Naive thymus-derived CD8-positive, alpha-beta T cell (primary cell): Measurements from ENCODE around the gene FEN1. TPM values are rescaled to one million over a fixed set of nuclear protein-coding genes. Genes with fewer than 3 reads are reported as not detected.
A peak's percentile ranks its signal among the peaks of the same experiment; 100 is the strongest.

Experiments
- ATAC-seq, 2 donors: fragments of 150-1000 bp; cut with Tn5 transposase in 1 of 2; sonication (Bioruptor Pico), chemical (Tn5 transposase) in 1 of 2; 1 replicate in 1 of 2; 2 replicates in 1 of 2; pipeline ENCODE4 v1.10.0; 2021; ENCODE audit warnings: mild to moderate bottlenecking in 2 of 2, moderate library complexity in 2 of 2
- POLR2A ChIA-PET: fragments of 350-600 bp; sonication (Branson Sonifier 250); formaldehyde crosslinking; loops from one replicate; lab custom pipeline; 2021; ENCODE audit warnings: antibody characterized with exemption; lab: Charles Lee
- DNase-seq, 10 donors: peaks; one replicate each; pipeline versions ENCODE4 v3.0.0 to v3.0.0-alpha.2; 2020 to 2022
- H3K27ac Mint-ChIP-seq, 10 donors: one replicate each; pipeline ENCODE4 v1.8.0; 2020 to 2022; ENCODE audit warnings: mild to moderate bottlenecking in 10 of 10, mixed read lengths in 10 of 10, moderate library complexity in 4 of 10, inconsistent platforms in 1 of 10
- H3K27me3 Mint-ChIP-seq, 5 donors: one replicate each; pipeline ENCODE4 v1.8.0; 2021 to 2022; ENCODE audit warnings: mixed read lengths in 5 of 5
- H3K36me3 Mint-ChIP-seq, 3 donors: one replicate each; pipeline ENCODE4 v1.8.0; 2020 to 2022; ENCODE audit warnings: mixed read lengths in 3 of 3, mild to moderate bottlenecking in 2 of 3, inconsistent platforms in 1 of 3
- H3K4me1 Mint-ChIP-seq, 4 donors: one replicate each; pipeline ENCODE4 v1.8.0; 2021 to 2022; ENCODE audit warnings: mixed read lengths in 4 of 4
- H3K4me3 Mint-ChIP-seq, 10 donors: one replicate each; pipeline ENCODE4 v1.8.0; 2020 to 2022; ENCODE audit warnings: mild to moderate bottlenecking in 10 of 10, mixed read lengths in 10 of 10, moderate library complexity in 6 of 10, inconsistent platforms in 1 of 10
- H3K9me3 Mint-ChIP-seq, 9 donors: one replicate each; pipeline ENCODE4 v1.8.0; 2020 to 2022; ENCODE audit warnings: mixed read lengths in 9 of 9, mild to moderate bottlenecking in 3 of 9, inconsistent platforms in 1 of 9, moderate library complexity in 1 of 9
- polyA plus RNA-seq, 3 donors: library from polyadenylated mRNA; unstranded; fragments of 300-500 nt; fragmentation: Illumina TruSeq; gene quantifications; one replicate each; pipeline ENCODE4 v1.2.3, GENCODE V29; 2021
- total RNA-seq, 8 experiments: library from RNA in 2 of 8; stranded (reverse) in 2 of 8; gene quantifications; one replicate each; pipeline ENCODE4 v1.2.3 and lab custom pipeline; 2021 to 2026

FEN1 gene
- total and polyA plus RNA-seq, 5 experiments from 2014 or later: 8.3 to 13.1 (median 10.0) TPM

- Mint-ChIP-seq H3K36me3 (no peaks in the 10 kb centered on the region), H3K4me1 (peaks cover 5 to 21% (median 11%) of the 10 kb centered on the region in 4 donors), H3K9me3 (no peaks in the 10 kb centered on the region), H3K4me3 (no peak overlapping the region), H3K27me3 (peaks cover 0 to 12% (median 3%) of the 10 kb centered on the region in 5 donors), H3K27ac (peak overlapping the region in 1 of 10 donors; percentile 62)
- POLR2A ChIA-PET: no interaction called here
- no peak for ATAC-seq
- DNase-seq: no peak
Observed at GRCh38 chr11:61773356-61773755, 19.4 kb upstream of the FEN1 start.

DNA sequence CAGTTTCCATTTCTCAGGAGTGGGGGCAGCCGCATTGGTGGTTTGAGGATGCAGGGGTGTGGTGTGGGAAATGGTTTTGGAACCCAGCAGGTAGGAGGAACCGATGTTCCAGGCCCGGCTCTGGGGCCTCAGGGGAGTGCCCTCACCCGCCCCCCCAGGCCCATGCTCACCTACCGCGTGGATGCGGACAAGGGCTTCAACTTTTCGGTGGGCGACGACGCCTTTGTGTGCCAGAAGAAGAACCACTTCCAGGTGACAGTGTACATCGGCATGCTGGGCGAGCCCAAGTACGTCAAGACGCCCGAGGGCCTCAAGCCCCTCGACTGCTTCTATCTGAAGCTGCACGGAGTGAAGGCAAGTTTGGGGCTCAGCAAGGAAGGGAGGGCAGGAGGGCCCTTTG lies 18.9 kb upstream of the FEN1 start:
- no peak overlapping the region for H3K4me3 Mint-ChIP-seq
- ATAC-seq (no peak), DNase-seq (no peak)
- H3K9me3 Mint-ChIP-seq: no peaks in the 10 kb centered on the region
- H3K36me3 Mint-ChIP-seq: no peaks in the 10 kb centered on the region
- no peak overlapping the region for H3K27ac Mint-ChIP-seq
- H3K4me1 Mint-ChIP-seq: peaks cover 5 to 21% (median 11%) of the 10 kb centered on the region in 4 donors
- H3K27me3 Mint-ChIP-seq: peaks cover 0 to 12% (median 3%) of the 10 kb centered on the region in 5 donors
- POLR2A ChIA-PET: interaction anchor here (0.9 kb wide), 1 partner anchor 44 kb away, joined by 4 read pairs; no protein-coding TSS in a partner anchor

- ATAC-seq (no peak), DNase-seq (no peak)
- no peak overlapping the region for H3K4me3 Mint-ChIP-seq
- POLR2A ChIA-PET: interaction anchor here (0.9 kb wide), 1 partner anchor 44 kb away, joined by 4 read pairs; no protein-coding TSS in a partner anchor
- no peaks in the 10 kb centered on the region for H3K36me3 Mint-ChIP-seq
- peaks cover 5 to 21% (median 11%) of the 10 kb centered on the region in 4 donors for H3K4me1 Mint-ChIP-seq
- H3K27me3 Mint-ChIP-seq: peaks cover 0 to 12% (median 3%) of the 10 kb centered on the region in 5 donors
- no peaks in the 10 kb centered on the region for H3K9me3 Mint-ChIP-seq
- no peak overlapping the region for H3K27ac Mint-ChIP-seq
Observed at GRCh38 chr11:61774411-61774810, 18.3 kb upstream of the FEN1 start.

DNA sequence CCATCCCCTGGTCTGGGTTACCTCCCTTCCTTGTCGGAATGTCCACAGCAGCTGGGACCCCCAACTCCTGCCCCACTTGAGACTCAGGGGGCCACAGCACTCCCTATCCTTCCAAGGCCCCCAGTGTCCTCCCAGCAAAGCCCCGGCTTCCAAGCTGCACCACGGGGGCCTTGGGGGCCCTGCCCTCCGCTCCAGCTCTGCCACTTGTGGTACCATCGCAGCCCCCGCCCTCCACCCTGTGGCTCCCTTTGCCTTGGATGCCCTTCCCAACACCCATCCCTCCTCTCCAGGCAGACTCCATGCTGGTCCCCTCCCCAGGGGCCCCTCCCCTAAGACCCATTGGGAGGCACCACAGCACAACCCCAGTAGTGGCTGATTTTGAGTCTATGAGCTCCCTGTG lies 17.6 kb upstream of the FEN1 start:
- Mint-ChIP-seq H3K27ac (peak overlapping the region in 3 of 10 donors; percentile 7 to 85 (median 59)), H3K4me1 (peaks cover 5 to 21% (median 11%) of the 10 kb centered on the region in 4 donors), H3K36me3 (no peaks in the 10 kb centered on the region), H3K9me3 (no peaks in the 10 kb centered on the region), H3K4me3 (peak overlapping the region in 4 of 10 donors; percentile 12 to 46 (median 28)), H3K27me3 (peaks cover 0 to 12% (median 3%) of the 10 kb centered on the region in 5 donors)
- DNase-seq (no peak), ATAC-seq (no peak)
- POLR2A ChIA-PET: no interaction called here

GRCh38 chr11:61775606-61776554 lies 16.8 kb upstream of the FEN1 start:
- no peaks in the 10 kb centered on the region for H3K36me3 Mint-ChIP-seq
- H3K27ac Mint-ChIP-seq: peak overlapping the region in 4 of 10 donors; percentile 7 to 85 (median 52)
- H3K4me1 Mint-ChIP-seq: peaks cover 5 to 21% (median 11%) of the 10 kb centered on the region in 4 donors
- H3K27me3 Mint-ChIP-seq: peaks cover 0 to 12% (median 3%) of the 10 kb centered on the region in 5 donors
- peak overlapping the region in 8 of 10 donors; percentile 46 to 81 (median 66) for H3K4me3 Mint-ChIP-seq
- DNase-seq (peak in 1 of 10 donors; percentile 5), ATAC-seq (no peak)
- no peaks in the 10 kb centered on the region for H3K9me3 Mint-ChIP-seq
- POLR2A ChIA-PET: no interaction called here

DNA sequence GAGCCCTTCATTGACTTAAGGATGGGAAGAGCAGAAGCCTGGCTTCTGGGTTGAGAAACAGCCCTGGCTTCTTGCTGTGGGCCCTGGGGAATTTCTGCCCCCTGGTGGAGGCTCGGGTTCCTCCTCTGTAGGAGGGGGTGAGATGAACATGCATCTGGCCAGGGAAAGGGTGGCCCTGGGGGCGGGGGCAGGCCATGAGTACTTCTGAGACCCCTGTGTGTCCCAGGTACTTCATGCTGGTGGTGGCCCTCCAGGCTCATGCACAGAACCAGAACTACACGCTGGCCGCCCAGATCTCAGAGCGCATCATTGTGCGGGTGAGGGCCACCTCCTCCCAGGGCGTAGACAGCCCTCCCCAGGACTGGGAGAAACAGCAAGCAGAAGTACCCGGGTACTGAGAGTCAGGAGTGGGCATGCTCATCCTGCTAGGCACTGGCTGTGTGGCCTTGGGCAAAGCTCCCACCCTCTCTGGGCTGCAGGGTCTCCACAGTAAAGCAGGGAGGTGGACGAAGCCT lies 16.1 kb upstream of the FEN1 start:
- Mint-ChIP-seq H3K9me3 (no peaks in the 10 kb centered on the region), H3K27ac (peak overlapping the region in 1 of 10 donors; percentile 45), H3K36me3 (no peaks in the 10 kb centered on the region), H3K4me3 (peak overlapping the region; percentile 52 to 81 (median 71)), H3K4me1 (peaks cover 5 to 21% (median 11%) of the 10 kb centered on the region in 4 donors), H3K27me3 (peaks cover 0 to 12% (median 3%) of the 10 kb centered on the region in 5 donors)
- POLR2A ChIA-PET: no interaction called here
- peak; percentile 49 to 62 for ATAC-seq
- DNase-seq: peak in 8 of 10 donors; percentile 19 to 48 (median 40)

DNA sequence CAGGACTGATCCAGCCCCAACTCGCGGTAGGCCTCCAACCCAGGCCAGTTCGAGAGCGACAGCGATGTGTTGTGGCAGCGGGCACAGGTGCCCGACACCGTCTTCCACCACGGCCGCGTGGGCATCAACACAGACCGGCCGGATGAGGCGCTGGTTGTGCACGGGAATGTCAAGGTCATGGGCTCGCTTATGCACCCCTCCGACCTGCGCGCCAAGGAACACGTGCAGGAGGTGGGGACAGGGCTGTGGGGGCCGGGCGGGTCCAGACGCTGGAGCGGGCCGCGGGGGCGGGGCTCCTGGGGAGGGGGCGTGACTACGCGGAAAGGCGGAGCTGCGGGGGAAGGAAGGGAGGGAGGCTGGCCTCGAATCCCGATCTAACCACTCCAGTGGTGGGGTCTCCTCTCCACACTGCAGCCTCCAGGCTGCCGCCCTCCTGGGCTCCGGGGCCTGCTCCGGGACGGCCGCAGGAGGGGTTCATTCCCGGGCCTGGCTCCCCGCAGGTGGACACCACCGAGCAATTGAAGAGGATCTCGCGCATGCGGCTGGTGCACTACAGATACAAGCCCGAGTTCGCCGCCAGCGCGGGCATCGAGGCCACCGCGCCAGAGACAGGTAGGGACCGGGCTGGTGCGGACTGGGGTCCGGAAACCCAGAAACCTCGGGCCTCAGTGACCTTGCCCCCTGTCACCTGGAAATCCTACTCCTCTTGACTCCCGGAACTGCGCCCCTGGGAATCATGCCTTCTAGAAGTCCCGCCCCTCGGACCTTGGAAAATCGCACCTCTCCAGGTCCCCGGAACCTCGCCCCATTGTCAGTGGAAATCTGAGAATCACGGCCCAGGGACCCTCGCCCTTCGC lies 15.2 kb upstream of the FEN1 start:
- Mint-ChIP-seq H3K27ac (peak overlapping the region in 3 of 10 donors; percentile 41 to 72 (median 63)), H3K4me3 (peak overlapping the region; percentile 42 to 81 (median 71)), H3K27me3 (peaks cover 0 to 12% (median 3%) of the 10 kb centered on the region in 5 donors), H3K9me3 (no peaks in the 10 kb centered on the region), H3K36me3 (no peaks in the 10 kb centered on the region), H3K4me1 (peaks cover 5 to 21% (median 11%) of the 10 kb centered on the region in 4 donors)
- DNase-seq (peak; percentile 39 to 78 (median 56)), ATAC-seq (peak; percentile 76 to 89)
- POLR2A ChIA-PET: no interaction called here

DNA sequence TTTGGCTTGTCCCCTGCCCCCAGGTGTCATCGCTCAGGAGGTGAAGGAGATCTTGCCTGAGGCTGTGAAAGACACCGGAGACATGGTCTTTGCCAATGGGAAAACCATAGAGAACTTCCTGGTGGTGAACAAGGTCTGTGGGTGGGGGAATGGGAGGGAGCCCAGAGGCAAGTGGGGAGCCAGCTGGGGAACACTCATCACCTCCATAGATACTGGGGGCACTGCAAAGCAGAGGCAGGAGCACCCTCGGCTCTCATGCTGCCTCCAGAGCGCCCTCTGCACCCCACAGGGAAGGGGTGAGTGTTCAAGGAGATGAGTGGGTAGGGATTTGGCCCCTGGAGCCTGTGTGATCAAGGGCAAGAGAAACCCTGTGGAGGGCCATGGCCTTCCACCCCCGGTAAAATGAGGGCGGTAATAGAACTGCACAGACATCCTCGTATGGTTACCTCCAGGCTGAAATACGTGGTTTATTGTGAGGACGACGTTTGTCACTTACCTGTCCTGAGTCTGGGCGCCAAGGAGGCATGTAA lies 14.3 kb upstream of the FEN1 start:
- no peaks in the 10 kb centered on the region for H3K9me3 Mint-ChIP-seq
- H3K27me3 Mint-ChIP-seq: peaks cover 0 to 12% (median 2%) of the 10 kb centered on the region in 5 donors
- ATAC-seq (no peak), DNase-seq (no peak)
- H3K27ac Mint-ChIP-seq: peak overlapping the region in 2 of 10 donors; percentile 41 to 72
- peaks cover 4 to 18% (median 8%) of the 10 kb centered on the region in 4 donors for H3K4me1 Mint-ChIP-seq
- POLR2A ChIA-PET: no interaction called here
- H3K4me3 Mint-ChIP-seq: peak overlapping the region in 8 of 10 donors; percentile 4 to 75 (median 62)
- no peaks in the 10 kb centered on the region for H3K36me3 Mint-ChIP-seq

DNA sequence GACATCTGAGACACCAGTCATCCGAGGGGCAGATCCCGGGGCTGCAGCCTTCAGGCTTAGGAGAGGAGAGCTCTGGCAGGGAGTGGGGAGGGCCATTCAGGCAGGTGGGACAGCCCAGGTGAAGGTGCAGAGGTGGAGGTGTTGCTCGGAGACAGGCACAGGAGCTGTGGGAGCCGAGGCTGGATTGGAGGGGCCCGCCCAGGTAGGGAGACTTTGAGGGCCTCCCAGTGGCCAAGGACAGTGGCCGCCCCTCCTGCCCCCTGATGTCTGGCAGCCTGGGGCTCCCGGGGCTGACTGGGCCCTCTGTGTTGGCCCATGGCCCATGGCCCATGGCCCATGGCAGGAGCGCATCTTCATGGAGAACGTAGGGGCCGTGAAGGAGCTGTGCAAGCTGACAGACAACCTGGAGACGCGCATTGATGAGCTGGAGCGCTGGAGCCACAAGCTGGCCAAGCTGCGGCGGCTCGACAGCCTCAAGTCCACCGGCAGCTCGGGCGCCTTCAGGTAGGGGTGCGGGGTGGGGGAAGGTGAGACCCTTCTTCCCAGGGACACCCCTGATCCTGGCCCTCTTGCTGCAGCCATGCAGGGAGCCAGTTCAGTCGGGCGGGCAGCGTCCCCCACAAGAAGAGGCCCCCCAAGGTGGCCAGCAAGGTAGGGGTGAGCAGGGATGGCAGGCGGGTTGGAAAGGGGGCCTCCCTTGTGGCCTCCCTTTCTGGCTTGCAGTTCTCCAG lies 13.6 kb upstream of the FEN1 start:
- no peak overlapping the region for H3K27ac Mint-ChIP-seq
- DNase-seq: no peak
- H3K9me3 Mint-ChIP-seq: no peaks in the 10 kb centered on the region
- no peaks in the 10 kb centered on the region for H3K36me3 Mint-ChIP-seq
- peaks cover 0 to 12% (median 2%) of the 10 kb centered on the region in 5 donors for H3K27me3 Mint-ChIP-seq
- POLR2A ChIA-PET: interaction anchor here (0.6 kb wide), 1 partner anchor 20 kb away, joined by 4 read pairs; no protein-coding TSS in a partner anchor
- no peak overlapping the region for H3K4me3 Mint-ChIP-seq
- no peak for ATAC-seq
- peaks cover 4 to 18% (median 8%) of the 10 kb centered on the region in 4 donors for H3K4me1 Mint-ChIP-seq

DNA sequence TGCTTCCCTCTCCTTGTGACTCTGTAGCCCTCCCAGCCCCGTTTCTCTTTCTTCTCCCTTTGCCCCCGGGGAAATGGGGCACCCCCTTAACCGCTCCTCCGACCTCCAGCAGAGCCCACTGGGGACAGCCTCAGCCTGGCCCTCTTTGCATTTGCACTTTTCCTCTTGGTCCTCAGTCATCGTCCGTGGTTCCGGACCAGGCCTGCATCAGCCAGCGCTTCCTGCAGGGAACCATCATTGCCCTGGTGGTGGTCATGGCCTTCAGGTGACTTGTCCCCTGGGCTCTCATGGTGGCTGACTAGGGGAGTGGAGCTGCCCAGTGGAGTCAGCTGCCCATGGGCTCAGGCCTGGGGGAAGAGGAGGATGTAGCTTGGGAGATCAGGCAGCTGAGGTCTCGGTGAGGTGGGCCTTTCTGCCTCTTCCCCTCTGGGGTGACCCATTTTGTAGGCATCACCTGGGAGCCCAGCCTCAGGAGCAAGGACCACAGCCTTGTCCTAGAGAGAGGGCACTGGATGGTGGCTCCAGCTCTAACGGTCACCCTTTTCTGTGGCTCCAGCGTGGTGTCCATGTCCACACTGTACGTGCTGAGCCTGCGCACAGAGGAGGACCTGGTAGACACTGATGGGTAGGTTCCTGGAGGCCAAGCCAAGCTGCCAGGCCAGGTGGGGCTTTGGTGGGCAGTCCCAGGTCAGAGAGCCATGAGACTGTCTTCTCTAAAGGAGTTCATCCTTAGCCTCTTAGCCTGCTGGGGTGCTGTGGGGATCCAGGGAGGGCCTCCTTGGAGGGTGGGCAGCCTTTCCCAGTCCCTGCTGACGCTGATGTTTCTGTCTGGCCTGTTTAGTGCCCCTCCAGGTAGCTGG lies 12.8 kb upstream of the FEN1 start:
- ATAC-seq (no peak), DNase-seq (no peak)
- POLR2A ChIA-PET: no interaction called here
- Mint-ChIP-seq H3K27me3 (peaks cover 0 to 9% (median 2%) of the 10 kb centered on the region in 5 donors), H3K36me3 (peaks cover 0 to 8% (median 0%) of the 10 kb centered on the region in 3 donors), H3K4me3 (peak overlapping the region in 1 of 10 donors; percentile 48), H3K4me1 (peaks cover 5 to 14% (median 9%) of the 10 kb centered on the region in 4 donors), H3K27ac (no peak overlapping the region), H3K9me3 (no peaks in the 10 kb centered on the region)
